ENCODE data around the gene HECW1. TPM values are rescaled to one million over a fixed set of nuclear protein-coding genes. Genes with fewer than 3 reads are reported as not detected.

HECW1 gene
- total and polyA plus RNA-seq, 4 experiments from 2014 or later, result not detected

DNA sequence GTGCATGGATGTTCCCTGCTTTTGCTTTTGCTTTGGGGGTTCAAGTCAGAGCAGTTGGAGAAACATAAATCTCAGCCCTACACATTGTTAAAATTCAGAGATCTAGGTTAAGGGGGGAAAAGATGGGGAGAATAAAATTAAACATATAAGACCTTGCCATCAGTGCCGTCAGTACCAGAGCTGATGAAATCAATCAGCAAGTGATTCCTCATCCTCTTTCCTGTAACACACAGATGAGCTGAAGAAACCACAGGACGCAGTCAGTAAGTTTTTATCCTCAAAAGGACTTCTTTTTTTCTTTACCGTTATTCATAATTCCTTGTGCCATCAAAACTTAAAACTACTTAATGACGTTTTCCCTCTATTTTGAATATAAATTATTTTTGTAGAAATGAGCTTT lies 5.9 kb downstream of the HECW1 start:
- no peaks in the 10 kb centered on the region for H3K36me3 ChIP-seq (ENCODE audit: insufficient read depth, low read length)
- H3K9me3 Mint-ChIP-seq, result peaks cover 0 to 2% (median 0%) of the 10 kb centered on the region in 8 donors
- H3K4me3 Mint-ChIP-seq, result no peak overlapping the region
- ChIA-PET CTCF (ENCODE audit: partially characterized antibody) (no interaction called here), POLR2A (ENCODE audit: partially characterized antibody) (no interaction called here)
- no peaks in the 10 kb centered on the region for H3K4me1 ChIP-seq (ENCODE audit: insufficient read depth, low read length)
- no peak overlapping the region for H3K27ac Mint-ChIP-seq
- no peak overlapping the region for H3K4me3 ChIP-seq (ENCODE audit: low read length in 2 of 2)
- DNase-seq, result no peak
- H3K27me3 ChIP-seq (ENCODE audit: insufficient read depth, low read length), result peaks cover 6% of the 10 kb centered on the region
- no peaks in the 10 kb centered on the region for H3K9me3 ChIP-seq (ENCODE audit: control insufficient read depth in 1 of 2, low read length in 2 of 2)
- peaks cover 5 to 10% (median 7%) of the 10 kb centered on the region in 4 donors for H3K4me1 Mint-ChIP-seq
- H3K27me3 Mint-ChIP-seq, result peaks cover 39 to 41% of the 10 kb centered on the region in 2 donors
- no peak overlapping the region for H3K27ac ChIP-seq (ENCODE audit: low read depth, low read length)
- intact Hi-C loops (cut with micrococcal nuclease), result no loop called here
- H3K36me3 Mint-ChIP-seq, result no peaks in the 10 kb centered on the region

DNA sequence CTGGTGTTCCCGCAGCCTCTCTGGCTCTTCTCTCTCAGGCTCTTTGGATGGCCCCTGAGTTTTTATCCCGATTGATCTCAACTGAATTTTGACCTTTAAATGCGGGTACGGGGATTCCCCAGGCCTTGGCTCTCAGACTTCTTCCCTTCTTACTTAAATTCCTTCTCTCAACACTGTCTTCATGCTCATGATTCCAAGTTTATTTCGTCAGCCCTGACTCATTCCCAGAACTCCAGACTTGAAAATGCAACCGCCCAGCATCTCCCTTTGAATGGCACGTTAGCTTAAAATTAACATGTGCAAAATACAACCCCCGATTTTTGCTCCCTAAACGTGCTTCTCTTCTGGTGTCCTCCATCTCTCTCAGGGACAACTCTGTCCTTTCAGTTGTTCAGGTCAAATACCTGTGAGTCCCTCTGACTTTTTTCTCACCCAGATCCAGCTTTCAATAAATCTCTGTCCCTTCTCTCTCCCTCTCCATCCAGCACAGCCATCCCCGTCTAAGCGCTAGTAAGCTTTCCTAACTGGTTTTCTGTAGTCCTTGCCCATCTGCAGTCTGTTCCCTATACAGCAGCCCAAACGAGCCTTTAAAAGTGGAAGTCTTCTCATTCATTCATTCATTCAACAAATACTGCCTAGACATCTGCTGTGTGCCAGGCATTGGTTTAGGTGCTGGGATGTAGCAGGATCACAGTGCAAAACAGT lies 7.1 kb downstream of the HECW1 start:
- H3K4me1 Mint-ChIP-seq, result peaks cover 0 to 2% (median under 1%) of the 10 kb centered on the region in 4 donors
- no peak overlapping the region for H3K4me3 ChIP-seq (ENCODE audit: low read length in 2 of 2)
- H3K27ac Mint-ChIP-seq, result no peak overlapping the region
- H3K27me3 Mint-ChIP-seq, result peaks cover 35 to 36% of the 10 kb centered on the region in 2 donors
- ChIA-PET CTCF (ENCODE audit: partially characterized antibody) (no interaction called here), POLR2A (ENCODE audit: partially characterized antibody) (no interaction called here)
- H3K36me3 Mint-ChIP-seq, result no peaks in the 10 kb centered on the region
- H3K27ac ChIP-seq (ENCODE audit: low read depth, low read length), result no peak overlapping the region
- H3K4me1 ChIP-seq (ENCODE audit: insufficient read depth, low read length), result no peaks in the 10 kb centered on the region
- peaks cover 6% of the 10 kb centered on the region for H3K27me3 ChIP-seq (ENCODE audit: insufficient read depth, low read length)
- H3K9me3 Mint-ChIP-seq, result peaks cover 0 to 2% (median 0%) of the 10 kb centered on the region in 8 donors
- no peaks in the 10 kb centered on the region for H3K9me3 ChIP-seq (ENCODE audit: control insufficient read depth in 1 of 2, low read length in 2 of 2)
- no peaks in the 10 kb centered on the region for H3K36me3 ChIP-seq (ENCODE audit: insufficient read depth, low read length)
- DNase-seq, result no peak
- H3K4me3 Mint-ChIP-seq, result no peak overlapping the region
- intact Hi-C loops (cut with micrococcal nuclease), result no loop called here

DNA sequence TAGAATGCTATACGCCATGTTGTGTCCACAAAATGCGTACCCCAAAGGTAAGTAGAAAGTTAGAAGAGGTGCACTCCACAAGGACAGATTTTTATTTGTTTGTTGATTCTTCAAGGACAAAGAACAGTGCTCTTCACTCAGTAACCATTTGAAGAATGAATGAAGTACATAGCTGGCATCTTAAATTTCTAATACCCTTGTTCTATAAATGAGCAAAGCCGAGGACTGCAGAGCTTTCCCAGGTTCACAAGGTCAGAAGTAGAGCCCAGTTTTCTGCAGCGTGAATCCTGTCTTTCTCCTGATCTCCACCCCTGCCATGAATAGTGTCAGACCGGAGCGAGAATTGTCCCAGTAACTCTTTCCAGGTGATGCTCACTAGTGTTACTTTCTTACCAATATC lies 9.5 kb downstream of the HECW1 start:
- no peak for DNase-seq
- H3K4me3 Mint-ChIP-seq, result no peak overlapping the region
- H3K4me1 Mint-ChIP-seq, result no peaks in the 10 kb centered on the region
- H3K36me3 ChIP-seq (ENCODE audit: insufficient read depth, low read length), result no peaks in the 10 kb centered on the region
- peaks cover 19 to 25% of the 10 kb centered on the region in 2 donors for H3K27me3 Mint-ChIP-seq
- no peak overlapping the region for H3K4me3 ChIP-seq (ENCODE audit: low read length in 2 of 2)
- ChIA-PET CTCF (ENCODE audit: partially characterized antibody) (interaction anchor here (0.9 kb wide), 1 partner anchor 14 kb away, joined by 3 read pairs; no protein-coding TSS in a partner anchor), POLR2A (ENCODE audit: partially characterized antibody) (no interaction called here)
- H3K27me3 ChIP-seq (ENCODE audit: insufficient read depth, low read length), result no peaks in the 10 kb centered on the region
- no peaks in the 10 kb centered on the region for H3K36me3 Mint-ChIP-seq
- no peak overlapping the region for H3K27ac ChIP-seq (ENCODE audit: low read depth, low read length)
- no peaks in the 10 kb centered on the region for H3K9me3 ChIP-seq (ENCODE audit: control insufficient read depth in 1 of 2, low read length in 2 of 2)
- H3K9me3 Mint-ChIP-seq, result peaks cover 0 to 2% (median 0%) of the 10 kb centered on the region in 8 donors
- intact Hi-C loops (cut with micrococcal nuclease), result no loop called here
- no peak overlapping the region for H3K27ac Mint-ChIP-seq
- no peaks in the 10 kb centered on the region for H3K4me1 ChIP-seq (ENCODE audit: insufficient read depth, low read length)

DNA sequence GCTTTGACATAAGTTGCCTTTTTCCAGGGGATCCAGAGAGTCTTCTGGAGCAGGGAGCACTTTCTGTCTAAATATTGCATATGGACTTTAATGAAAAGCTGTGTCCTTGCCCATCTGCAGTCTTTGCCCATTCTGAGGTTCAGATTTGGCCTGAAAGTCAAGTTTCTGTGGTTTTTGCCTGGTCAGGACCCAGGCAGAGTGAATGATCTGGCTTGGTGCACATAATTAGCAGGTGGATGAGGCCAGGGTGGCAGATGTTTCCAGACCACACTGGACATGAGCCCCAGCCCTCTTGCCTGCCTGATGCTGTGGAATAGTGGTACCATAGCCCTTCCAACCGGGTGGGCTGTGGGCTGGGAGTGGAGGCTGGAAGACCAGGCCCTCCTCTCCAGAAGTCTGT lies 11.0 kb downstream of the HECW1 start:
- H3K9me3 ChIP-seq (ENCODE audit: control insufficient read depth in 1 of 2, low read length in 2 of 2), result no peaks in the 10 kb centered on the region
- peaks cover 10 to 12% of the 10 kb centered on the region in 2 donors for H3K27me3 Mint-ChIP-seq
- no peaks in the 10 kb centered on the region for H3K36me3 ChIP-seq (ENCODE audit: insufficient read depth, low read length)
- POLR2A ChIA-PET (ENCODE audit: partially characterized antibody), result no interaction called here
- no peak overlapping the region for H3K27ac ChIP-seq (ENCODE audit: low read depth, low read length)
- no peaks in the 10 kb centered on the region for H3K4me1 Mint-ChIP-seq
- no peaks in the 10 kb centered on the region for H3K27me3 ChIP-seq (ENCODE audit: insufficient read depth, low read length)
- no peaks in the 10 kb centered on the region for H3K4me1 ChIP-seq (ENCODE audit: insufficient read depth, low read length)
- no peak overlapping the region for H3K27ac Mint-ChIP-seq
- no peak overlapping the region for H3K4me3 Mint-ChIP-seq
- CTCF ChIA-PET (ENCODE audit: partially characterized antibody), result no interaction called here
- H3K4me3 ChIP-seq (ENCODE audit: low read length in 2 of 2), result no peak overlapping the region
- H3K9me3 Mint-ChIP-seq, result no peaks in the 10 kb centered on the region
- DNase-seq, result no peak
- no peaks in the 10 kb centered on the region for H3K36me3 Mint-ChIP-seq
- intact Hi-C loops (cut with micrococcal nuclease), result no loop called here

DNA sequence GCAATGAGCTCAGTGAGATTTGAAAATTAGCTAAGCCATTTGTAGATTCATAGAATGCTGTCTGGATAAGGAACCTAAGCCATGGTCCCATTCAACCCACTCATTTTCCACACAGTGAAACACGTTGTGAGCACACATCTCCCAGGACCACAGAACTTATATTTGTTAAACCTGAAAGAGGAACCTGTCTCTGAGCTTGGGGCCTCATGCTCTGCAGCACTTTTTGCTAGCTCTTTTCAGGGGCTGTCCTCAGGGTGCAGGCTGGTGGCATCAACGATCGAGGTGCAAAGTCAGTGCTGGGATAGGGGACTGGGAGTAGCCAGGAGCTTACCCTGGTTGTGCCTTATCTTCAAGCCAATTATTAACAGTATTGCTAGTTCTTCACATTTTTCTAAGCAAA lies 11.9 kb downstream of the HECW1 start:
- H3K36me3 ChIP-seq (ENCODE audit: insufficient read depth, low read length), result no peaks in the 10 kb centered on the region
- H3K36me3 Mint-ChIP-seq, result no peaks in the 10 kb centered on the region
- CTCF ChIA-PET (ENCODE audit: partially characterized antibody), result no interaction called here
- H3K4me3 ChIP-seq (ENCODE audit: low read length in 2 of 2), result no peak overlapping the region
- no peak for DNase-seq
- peaks cover 10 to 12% of the 10 kb centered on the region in 2 donors for H3K27me3 Mint-ChIP-seq
- POLR2A ChIA-PET (ENCODE audit: partially characterized antibody), result no interaction called here
- H3K27me3 ChIP-seq (ENCODE audit: insufficient read depth, low read length), result no peaks in the 10 kb centered on the region
- no peak overlapping the region for H3K27ac Mint-ChIP-seq
- intact Hi-C loops (cut with micrococcal nuclease), result no loop called here
- H3K27ac ChIP-seq (ENCODE audit: low read depth, low read length), result no peak overlapping the region
- H3K9me3 Mint-ChIP-seq, result no peaks in the 10 kb centered on the region
- H3K4me1 ChIP-seq (ENCODE audit: insufficient read depth, low read length), result no peaks in the 10 kb centered on the region
- no peak overlapping the region for H3K4me3 Mint-ChIP-seq
- no peaks in the 10 kb centered on the region for H3K4me1 Mint-ChIP-seq
- no peaks in the 10 kb centered on the region for H3K9me3 ChIP-seq (ENCODE audit: control insufficient read depth in 1 of 2, low read length in 2 of 2)

DNA sequence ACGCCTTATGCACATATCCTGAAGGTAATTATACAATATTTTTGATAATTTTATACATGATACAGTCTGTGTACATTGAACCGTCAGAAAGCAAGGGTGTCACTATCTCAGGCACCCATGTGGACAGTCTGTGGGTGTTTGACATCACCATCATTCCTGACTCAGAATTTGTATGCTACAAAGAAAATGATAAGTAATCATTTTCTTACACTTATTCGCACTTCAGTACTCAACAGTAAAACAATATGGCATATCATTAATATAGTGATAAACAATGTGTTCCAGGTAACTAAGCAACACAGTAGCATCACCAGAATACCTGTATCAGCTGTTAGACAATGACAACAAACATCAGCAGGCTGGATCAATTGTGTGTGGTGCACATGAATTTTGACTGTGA lies 17.9 kb downstream of the HECW1 start:
- H3K9me3 Mint-ChIP-seq, result no peaks in the 10 kb centered on the region
- no peak overlapping the region for H3K4me3 Mint-ChIP-seq
- H3K36me3 Mint-ChIP-seq, result no peaks in the 10 kb centered on the region
- no peak for DNase-seq
- Histone ChIP-seq H3K36me3 (ENCODE audit: insufficient read depth, low read length) (no peaks in the 10 kb centered on the region), H3K9me3 (ENCODE audit: control insufficient read depth in 1 of 2, low read length in 2 of 2) (no peaks in the 10 kb centered on the region), H3K4me3 (ENCODE audit: low read length in 2 of 2) (no peak overlapping the region), H3K27ac (ENCODE audit: low read depth, low read length) (no peak overlapping the region), H3K4me1 (ENCODE audit: insufficient read depth, low read length) (no peaks in the 10 kb centered on the region), H3K27me3 (ENCODE audit: insufficient read depth, low read length) (no peaks in the 10 kb centered on the region)
- intact Hi-C loops (cut with micrococcal nuclease), result no loop called here
- no peaks in the 10 kb centered on the region for H3K4me1 Mint-ChIP-seq
- H3K27ac Mint-ChIP-seq, result no peak overlapping the region
- H3K27me3 Mint-ChIP-seq, result peaks cover 4 to 8% of the 10 kb centered on the region in 2 donors
- CTCF ChIA-PET (ENCODE audit: partially characterized antibody), result no interaction called here
- POLR2A ChIA-PET (ENCODE audit: partially characterized antibody), result no interaction called here

DNA sequence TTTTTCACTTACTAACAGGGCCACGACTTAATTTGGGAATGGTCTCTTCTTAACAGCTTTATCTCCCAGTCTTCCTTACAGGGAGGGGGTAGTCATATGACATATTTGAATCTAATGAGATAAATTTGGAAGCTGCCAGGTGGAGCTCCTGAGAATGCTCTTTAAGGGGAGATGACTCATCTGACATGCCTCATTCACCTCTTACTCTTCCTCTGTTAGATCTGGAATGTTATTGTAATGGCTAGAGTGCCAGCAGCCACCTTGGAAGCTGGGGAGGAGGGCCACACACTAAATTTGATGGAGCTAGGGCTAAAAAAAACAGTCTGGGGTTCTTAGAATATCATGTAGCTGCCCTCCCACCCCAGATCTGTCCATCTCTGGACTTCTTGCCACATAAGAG lies 22.7 kb downstream of the HECW1 start:
- Mint-ChIP-seq H3K4me3 (no peak overlapping the region), H3K27ac (no peak overlapping the region), H3K36me3 (no peaks in the 10 kb centered on the region), H3K9me3 (no peaks in the 10 kb centered on the region), H3K4me1 (no peaks in the 10 kb centered on the region), H3K27me3 (peaks cover 10 to 14% of the 10 kb centered on the region in 2 donors)
- ChIA-PET CTCF (ENCODE audit: partially characterized antibody) (no interaction called here), POLR2A (ENCODE audit: partially characterized antibody) (no interaction called here)
- no peak overlapping the region for H3K27ac ChIP-seq (ENCODE audit: low read depth, low read length)
- no peaks in the 10 kb centered on the region for H3K27me3 ChIP-seq (ENCODE audit: insufficient read depth, low read length)
- intact Hi-C loops (cut with micrococcal nuclease), result no loop called here
- H3K4me1 ChIP-seq (ENCODE audit: insufficient read depth, low read length), result no peaks in the 10 kb centered on the region
- DNase-seq, result no peak
- H3K4me3 ChIP-seq (ENCODE audit: low read length in 2 of 2), result no peak overlapping the region
- H3K36me3 ChIP-seq (ENCODE audit: insufficient read depth, low read length), result no peaks in the 10 kb centered on the region
- no peaks in the 10 kb centered on the region for H3K9me3 ChIP-seq (ENCODE audit: control insufficient read depth in 1 of 2, low read length in 2 of 2)

DNA sequence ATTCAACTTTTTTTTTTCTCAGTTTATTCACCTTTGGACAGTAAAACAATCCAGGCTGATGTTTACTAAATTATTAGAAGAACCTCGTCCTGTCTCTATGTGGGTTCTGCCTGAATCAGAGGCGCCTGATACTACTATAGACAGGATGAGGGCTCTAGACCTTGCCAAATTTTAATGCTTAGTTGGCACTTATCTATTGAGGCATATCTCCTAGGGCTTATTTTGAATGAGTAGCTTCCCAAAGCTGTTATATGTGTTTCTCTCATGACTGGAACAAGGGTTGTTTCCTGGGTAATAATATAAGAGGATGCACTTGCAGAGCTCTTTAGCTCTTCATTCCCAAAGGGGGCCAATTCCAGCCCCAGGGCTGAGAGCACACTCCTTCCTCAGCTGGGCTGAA lies 23.6 kb downstream of the HECW1 start:
- Mint-ChIP-seq H3K4me1 (no peaks in the 10 kb centered on the region), H3K36me3 (no peaks in the 10 kb centered on the region), H3K9me3 (no peaks in the 10 kb centered on the region), H3K4me3 (no peak overlapping the region), H3K27ac (no peak overlapping the region), H3K27me3 (peaks cover 12 to 14% of the 10 kb centered on the region in 2 donors)
- Histone ChIP-seq H3K4me3 (ENCODE audit: low read length in 2 of 2) (no peak overlapping the region), H3K27me3 (ENCODE audit: insufficient read depth, low read length) (no peaks in the 10 kb centered on the region), H3K27ac (ENCODE audit: low read depth, low read length) (no peak overlapping the region), H3K4me1 (ENCODE audit: insufficient read depth, low read length) (no peaks in the 10 kb centered on the region), H3K9me3 (ENCODE audit: control insufficient read depth in 1 of 2, low read length in 2 of 2) (no peaks in the 10 kb centered on the region), H3K36me3 (ENCODE audit: insufficient read depth, low read length) (no peaks in the 10 kb centered on the region)
- ChIA-PET CTCF (ENCODE audit: partially characterized antibody) (no interaction called here), POLR2A (ENCODE audit: partially characterized antibody) (no interaction called here)
- DNase-seq, result no peak
- intact Hi-C loops (cut with micrococcal nuclease), result no loop called here

All from CD4-positive, alpha-beta memory T cell (primary cell).